GM08714 (cell line): Measurements from ENCODE around the gene MAN2A1.

Source experiments
- H3K4me3 ChIP-seq: fragments of 200-500 bp; sonication (Bioruptor generic); 2 replicates; pipeline ENCODE4 v1.5.1; 2014; ENCODE audit warnings: mild to moderate bottlenecking, low read length, inconsistent platforms
- ZNF274 ChIP-seq: IDR thresholded peaks from 2 replicates; pipeline ENCODE4 v1.6.1; 2012; ENCODE audit warnings: mild to moderate bottlenecking, low read depth, low read length

MAN2A1 gene

GRCh38 chr5:109779036-109779735 lies 89.5 kb downstream of the MAN2A1 start:
- H3K4me3 ChIP-seq: no peak overlapping the region
- TF ChIP-seq ZNF274: no peak

GRCh38 chr5:109784687-109785086 lies 95.0 kb downstream of the MAN2A1 start:
- no peak for TF ChIP-seq ZNF274
- H3K4me3 ChIP-seq: no peak overlapping the region

GRCh38 chr5:109786206-109786855 lies 96.6 kb downstream of the MAN2A1 start:
- no peak overlapping the region for H3K4me3 ChIP-seq
- no peak for TF ChIP-seq ZNF274

GRCh38 chr5:109788596-109788995 lies 98.9 kb downstream of the MAN2A1 start:
- TF ChIP-seq ZNF274: no peak

GRCh38 chr5:109792613-109793012 lies 102.9 kb downstream of the MAN2A1 start:
- no peak for TF ChIP-seq ZNF274
- no peak overlapping the region for H3K4me3 ChIP-seq

More at GRCh38 chr5:109788596-109788995, 98.9 kb downstream of the MAN2A1 start:
- H3K4me3 ChIP-seq: no peak overlapping the region

- no peak for TF ChIP-seq ZNF274
- H3K4me3 ChIP-seq: no peak overlapping the region
Observed at GRCh38 chr5:109803854-109804253, 114.1 kb downstream of the MAN2A1 start.

GRCh38 chr5:109805472-109805871 lies 115.7 kb downstream of the MAN2A1 start:
- no peak overlapping the region for H3K4me3 ChIP-seq
- TF ChIP-seq ZNF274: no peak

GRCh38 chr5:109805883-109806282 lies 116.2 kb downstream of the MAN2A1 start:
- no peak for TF ChIP-seq ZNF274
- H3K4me3 ChIP-seq: peak overlapping the region; percentile 4; the same call in 1 of the 2 replicates

- no peak overlapping the region for H3K4me3 ChIP-seq
- TF ChIP-seq ZNF274: no peak
Observed at GRCh38 chr5:109812698-109813097, 123.0 kb downstream of the MAN2A1 start.

- no peak overlapping the region for H3K4me3 ChIP-seq
- no peak for TF ChIP-seq ZNF274
Observed at GRCh38 chr5:109816732-109817131, 127.0 kb downstream of the MAN2A1 start.

GRCh38 chr5:109819878-109820277 lies 130.2 kb downstream of the MAN2A1 start:
- no peak overlapping the region for H3K4me3 ChIP-seq
- TF ChIP-seq ZNF274: no peak

GRCh38 chr5:109823597-109823996 lies 133.9 kb downstream of the MAN2A1 start:
- no peak overlapping the region for H3K4me3 ChIP-seq
- TF ChIP-seq ZNF274: no peak

- TF ChIP-seq ZNF274: no peak
- no peak overlapping the region for H3K4me3 ChIP-seq
Observed at GRCh38 chr5:109825450-109825849, 135.7 kb downstream of the MAN2A1 start.

GRCh38 chr5:109826426-109826825 lies 136.7 kb downstream of the MAN2A1 start:
- no peak overlapping the region for H3K4me3 ChIP-seq
- no peak for TF ChIP-seq ZNF274

- no peak for TF ChIP-seq ZNF274
- H3K4me3 ChIP-seq: no peak overlapping the region
Observed at GRCh38 chr5:109829331-109829730, 139.6 kb downstream of the MAN2A1 start.
